HTERT RPE-1 (cell line): ENCODE measurements around the gene ZWILCH.
"Not testable (repeated sequence)": the region's sequence is repeated elsewhere in the genome, so short reads cannot be mapped to it uniquely, and the experiment has no call there.

ENCODE experiments used
- in situ Hi-C: fragments of 300-500 bp; cut with MboI; formaldehyde crosslinking; loops from 4 replicates; pipeline ENCODE4 v1.14.3; 2020; ENCODE audit warnings: low sequenced_read_pairs

ZWILCH gene

DNA sequence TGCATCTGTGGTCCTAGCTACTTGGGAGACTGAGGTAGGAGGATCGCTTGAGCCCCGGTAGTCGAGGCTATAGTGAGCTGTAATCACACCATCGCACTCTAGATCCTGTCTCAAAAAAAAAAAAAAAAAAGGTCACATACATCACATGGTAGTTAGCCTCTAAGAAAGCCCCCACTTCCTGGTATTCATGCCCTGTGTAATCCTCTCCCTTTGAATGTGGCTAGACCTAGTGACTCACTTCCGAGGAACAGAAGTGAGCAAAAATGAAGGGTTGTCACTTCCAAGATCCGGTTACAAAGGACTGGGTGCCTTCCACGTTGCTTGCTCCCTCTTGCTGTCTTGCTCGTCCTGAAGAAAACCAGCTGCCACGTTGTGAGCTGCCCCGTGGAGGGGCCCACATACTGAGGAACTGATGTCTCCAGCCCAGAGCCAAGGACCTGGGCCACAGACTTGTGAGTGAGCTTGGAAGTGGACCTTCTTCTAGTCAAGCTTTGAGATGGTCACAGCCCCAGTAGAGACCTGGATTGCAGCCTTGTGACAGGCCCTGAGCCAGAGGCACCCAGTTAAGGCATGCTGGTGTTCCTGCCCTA, 73.3 kb downstream of the ZWILCH start:
- in situ Hi-C loops, result no loop called here

DNA sequence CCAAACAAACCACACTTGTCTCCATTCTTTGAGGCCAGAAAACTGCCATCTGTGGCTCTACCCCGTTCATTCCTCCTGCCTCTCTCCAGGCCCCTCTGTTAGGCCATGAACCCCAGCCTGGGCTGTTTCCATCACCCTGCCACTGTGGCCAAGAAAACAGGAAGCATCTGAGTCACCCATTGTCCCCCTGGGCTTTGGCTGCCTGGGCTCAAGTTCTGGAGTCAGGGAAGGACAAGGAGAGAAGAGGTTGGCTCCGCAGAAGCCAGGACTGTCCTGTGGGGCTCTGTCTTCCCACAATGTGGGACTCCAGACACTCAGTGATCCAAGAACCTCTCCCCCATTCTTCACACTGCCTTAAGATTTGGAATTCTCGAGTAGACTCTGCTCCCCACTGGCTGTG, 75.5 kb downstream of the ZWILCH start:
- in situ Hi-C loops, result no loop called here

DNA sequence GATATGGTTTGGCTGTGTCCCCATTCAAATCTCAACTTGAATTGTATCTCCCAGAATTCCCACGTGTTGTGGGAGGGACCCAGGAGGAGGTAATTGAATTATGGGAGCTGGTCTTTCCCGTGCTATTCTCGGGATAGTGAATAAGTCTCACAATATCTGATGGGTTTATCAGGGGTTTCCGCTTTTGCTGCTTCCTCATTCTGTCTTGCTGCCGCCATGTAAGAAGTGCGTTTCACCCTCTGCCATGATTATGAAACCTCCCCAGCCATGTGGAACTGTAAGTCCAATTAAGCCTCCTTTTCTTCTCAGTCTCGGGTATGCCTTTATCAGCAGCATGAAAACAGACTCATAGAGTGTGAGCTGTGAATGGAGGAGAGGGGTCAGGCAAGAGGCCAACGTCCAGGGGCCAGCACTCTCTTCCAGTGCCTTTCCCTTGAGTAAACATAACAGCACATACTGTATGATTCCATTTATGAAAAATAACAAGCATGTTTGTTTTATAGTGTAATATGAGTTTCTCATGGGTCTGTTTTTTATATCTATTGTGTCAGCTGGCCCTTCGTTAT, 76.9 kb downstream of the ZWILCH start:
- in situ Hi-C loops, result no loop called here

DNA sequence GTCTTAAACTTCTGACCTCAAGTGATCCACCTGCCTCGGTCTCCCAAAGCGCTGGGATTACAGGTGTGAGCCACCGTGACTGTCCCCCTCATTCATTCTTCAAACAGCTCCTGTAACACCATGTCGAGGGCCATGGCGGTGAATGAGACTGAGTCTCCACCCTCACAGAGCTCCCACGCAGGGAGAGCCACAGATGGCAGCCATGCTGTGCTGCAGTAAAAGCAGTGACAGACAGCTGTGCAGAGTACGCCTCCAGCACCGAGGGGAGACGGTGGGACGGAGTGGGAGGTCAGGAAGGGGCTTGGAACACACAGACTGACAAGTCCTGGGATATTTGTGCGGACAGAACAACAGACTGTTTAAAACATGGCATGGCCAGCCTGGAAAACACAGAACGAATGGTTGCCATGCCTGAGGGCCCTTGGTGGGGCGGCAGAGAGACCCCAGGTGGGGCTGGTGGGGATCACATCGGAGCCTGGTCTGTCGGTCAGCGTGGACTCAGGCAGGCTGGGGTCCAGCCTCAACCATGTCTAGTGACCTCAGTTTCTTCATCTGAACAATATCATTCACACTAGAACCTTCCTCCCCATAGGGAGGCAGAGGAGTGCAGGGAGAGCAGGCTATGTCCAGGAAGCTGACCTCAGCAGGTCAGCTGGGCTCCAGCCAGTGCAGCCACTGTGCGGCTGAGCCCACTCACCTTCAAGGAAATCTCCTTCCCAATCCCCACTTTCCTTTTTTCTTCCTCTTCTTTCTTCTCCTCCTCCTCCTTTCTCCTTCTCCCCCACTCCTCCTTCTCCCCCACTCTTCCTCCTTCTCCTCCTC, 81.2 kb downstream of the ZWILCH start:
- in situ Hi-C loops, result no loop called here

DNA sequence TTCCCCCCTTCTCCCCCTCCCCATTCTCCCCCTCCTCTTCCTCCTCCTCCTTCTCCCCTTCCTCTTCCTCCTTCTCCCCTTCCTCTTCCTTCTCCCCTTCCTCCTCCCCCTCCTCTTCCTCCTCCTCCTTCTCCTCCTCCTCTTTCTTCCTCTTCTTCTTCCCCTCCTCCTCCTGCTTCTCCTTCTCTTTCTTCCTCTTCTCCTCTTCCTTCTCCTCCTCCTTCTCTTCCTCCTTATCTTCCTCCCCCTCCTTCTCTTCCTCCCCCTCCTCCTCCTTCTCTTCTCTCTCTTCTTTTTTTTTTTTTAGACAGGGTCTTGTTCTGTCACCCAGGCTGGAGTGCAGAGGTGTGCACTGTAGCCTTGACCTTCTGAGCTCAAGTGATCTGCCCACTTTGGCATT, 81.9 kb downstream of the ZWILCH start:
- in situ Hi-C loops, result no loop called here

DNA sequence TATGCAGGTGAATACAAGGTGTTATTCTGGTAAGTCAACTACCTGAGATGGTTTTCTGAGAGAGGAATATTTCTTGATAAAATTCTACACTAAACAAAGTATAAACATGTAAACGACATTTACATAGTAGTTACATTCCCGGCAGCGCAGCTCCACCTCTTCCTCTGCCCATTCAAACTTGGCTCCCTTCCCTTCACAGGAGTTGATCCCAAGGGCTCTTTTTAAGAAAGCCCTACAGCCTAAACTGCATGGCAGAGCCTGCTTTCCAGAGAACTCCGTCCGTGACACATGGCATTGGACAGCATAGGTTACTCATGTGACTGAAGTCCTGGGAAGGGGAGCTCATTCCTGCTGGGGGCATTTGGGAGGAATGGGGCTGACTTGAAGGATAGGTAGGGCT, 82.6 kb downstream of the ZWILCH start:
- in situ Hi-C loops, result no loop called here

DNA sequence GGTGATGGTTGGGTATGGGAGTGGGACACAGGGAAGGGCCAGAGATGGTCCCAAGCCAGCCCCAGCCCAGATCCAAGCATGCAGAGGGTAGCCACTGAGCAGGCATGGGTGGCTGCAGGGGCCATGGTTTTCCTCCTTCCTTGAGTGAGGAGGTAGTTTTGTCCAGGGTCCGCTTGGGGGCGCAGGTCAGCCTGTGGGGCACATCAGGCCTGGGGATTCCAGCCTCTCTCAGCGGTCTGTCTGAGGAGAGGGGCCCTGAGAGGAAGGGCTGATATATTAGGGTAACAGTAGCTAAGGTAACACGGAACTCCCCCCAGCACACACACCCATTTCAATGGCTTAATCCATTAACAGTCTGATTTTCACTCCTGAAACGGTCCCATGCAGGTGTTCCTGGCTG, 83.4 kb downstream of the ZWILCH start:
- in situ Hi-C loops, result no loop called here

DNA sequence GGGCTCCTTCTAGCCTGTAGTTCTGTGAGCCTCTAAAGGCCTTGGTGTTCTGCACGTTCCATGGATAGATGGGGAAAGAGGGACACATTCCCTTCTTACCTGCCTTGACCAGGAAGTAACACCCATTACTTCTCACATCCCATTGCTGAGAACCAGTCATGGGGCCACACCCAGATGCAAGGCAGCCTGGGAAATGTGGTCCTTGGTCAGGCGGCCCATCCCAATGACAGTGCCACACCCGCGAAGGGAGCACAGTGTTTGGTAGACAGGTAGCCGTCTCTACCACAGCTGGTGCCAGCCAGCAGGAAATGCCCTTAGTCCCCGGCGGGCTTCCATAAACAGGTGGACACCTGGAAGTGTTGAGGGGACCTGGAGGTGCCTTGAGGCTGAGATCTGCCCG, 83.8 kb downstream of the ZWILCH start:
- in situ Hi-C loops, result no loop called here

DNA sequence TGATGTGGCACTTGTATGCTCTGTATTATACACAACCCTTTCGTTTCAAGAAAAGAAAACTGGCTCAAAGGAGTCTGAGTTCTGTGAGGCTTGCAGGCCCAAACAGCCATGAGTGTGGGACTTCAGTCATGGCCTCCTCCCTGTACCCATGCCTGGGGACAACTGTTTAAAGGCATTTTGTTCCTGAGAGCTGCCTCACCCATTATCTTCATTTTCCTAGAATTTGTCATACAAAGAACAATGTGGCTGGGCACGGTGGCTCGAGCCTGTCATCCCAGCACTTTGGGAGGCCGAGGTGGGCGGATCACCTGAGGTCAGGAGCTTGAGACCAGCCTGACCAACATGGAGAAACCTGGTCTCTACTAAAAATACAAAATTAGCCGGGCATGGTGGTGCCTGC, 84.3 kb downstream of the ZWILCH start:
- in situ Hi-C loops, result not testable (repeated sequence)

DNA sequence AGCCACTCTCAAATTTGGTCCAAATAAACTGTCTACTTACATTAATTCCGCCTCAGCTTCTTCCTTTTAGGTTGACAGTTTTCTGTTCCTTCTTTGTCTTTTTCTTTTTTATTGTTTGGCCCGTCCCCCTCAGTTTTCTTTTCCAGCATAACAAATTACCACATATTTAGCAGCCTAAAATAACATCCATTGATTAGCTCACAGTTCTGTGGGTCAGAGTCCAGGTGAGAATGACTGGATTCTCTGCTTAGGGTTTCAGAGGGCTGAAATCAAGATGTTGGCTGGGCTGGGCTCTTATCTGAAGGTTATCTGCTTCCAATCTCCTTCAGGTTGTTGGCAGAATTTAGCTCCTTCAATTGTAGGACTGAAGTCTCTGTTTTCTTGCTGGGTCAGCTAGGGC, 85.3 kb downstream of the ZWILCH start:
- in situ Hi-C loops, result no loop called here

DNA sequence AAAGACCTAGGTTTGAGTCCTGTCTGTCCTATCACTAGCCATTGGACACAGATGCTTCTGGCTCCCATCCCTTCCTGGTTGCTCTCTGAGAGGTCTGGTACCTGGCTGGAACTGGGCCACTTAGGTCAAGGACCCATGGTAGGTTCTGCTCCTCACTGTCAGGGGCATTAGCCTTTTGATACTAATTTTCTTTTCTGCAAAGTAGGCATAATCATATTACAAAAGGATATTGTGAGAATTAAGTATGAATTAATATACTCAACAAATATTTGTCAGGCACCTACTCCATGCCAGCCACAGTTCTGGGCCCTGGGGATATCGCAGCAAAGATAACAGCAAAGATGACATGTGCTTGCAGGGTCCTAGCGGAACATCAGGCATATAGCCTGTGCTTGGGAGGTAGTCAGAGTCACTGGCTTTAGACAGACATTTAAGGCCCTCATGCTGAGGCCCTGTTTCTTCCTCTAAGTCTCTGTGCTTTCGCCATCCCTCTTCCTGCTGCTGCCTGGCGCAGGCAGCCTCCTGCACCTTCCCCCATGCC, 86.3 kb downstream of the ZWILCH start:
- in situ Hi-C loops, result no loop called here

DNA sequence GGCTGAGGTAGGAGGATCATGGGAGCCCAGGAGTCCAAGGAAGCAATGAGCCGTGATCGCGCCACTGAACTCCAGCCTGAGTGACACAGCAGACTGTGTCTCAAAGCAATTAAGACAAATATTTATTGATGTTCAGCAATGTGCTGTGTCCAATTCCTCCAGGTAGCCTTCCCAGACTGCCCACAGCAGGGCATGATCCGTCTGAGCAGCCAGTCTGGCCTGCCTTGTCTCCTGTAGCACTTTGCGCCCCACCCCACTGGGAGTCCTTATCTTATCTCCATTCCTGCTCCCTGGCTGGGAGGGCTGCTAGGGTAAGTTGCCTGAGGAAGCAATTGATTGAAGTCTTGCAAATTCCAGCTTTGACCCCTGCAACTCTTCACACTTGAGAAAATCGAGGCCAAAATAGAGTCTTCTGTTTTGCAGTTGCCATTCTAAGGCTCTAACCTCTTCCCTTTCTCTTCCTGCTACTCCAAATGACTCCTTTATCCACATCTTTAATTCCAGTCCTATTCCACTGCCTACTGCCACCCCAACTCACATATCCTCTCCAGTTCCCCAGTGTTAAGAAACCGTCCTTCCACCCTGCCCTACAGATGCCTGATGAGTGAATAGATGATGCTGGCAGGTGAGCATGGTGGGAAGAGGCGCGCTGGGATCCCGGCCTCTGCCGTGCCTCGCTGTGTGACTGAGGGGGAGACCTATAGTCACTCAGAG, 87.5 kb downstream of the ZWILCH start:
- in situ Hi-C loops, result no loop called here

DNA sequence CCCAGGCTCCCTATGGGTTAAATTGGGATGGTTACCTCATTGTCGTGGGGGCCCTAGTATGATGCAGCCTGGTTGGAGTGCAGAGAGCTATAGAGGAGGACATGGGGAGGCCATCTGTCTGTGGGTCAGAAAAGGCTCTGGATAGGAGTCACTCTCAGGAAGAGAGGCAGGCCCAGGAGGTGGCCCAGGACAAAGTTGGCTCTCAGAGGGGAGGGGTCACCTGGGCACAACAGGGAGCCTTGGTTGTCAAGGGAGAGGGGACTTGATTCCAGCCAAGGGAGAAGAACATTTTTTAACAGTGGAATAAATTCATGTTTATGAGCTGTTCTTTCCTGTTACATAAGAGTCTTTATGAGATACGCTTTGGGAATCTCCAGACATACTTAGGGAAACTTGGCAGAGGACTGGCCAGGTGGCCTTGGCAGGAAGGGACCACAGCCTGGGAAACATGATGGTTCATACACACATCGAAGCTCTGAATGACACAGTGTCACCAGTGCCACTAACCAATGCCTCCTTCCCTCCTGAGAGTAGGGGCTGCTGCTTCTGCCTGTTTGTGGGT, 88.2 kb downstream of the ZWILCH start:
- in situ Hi-C loops, result no loop called here

DNA sequence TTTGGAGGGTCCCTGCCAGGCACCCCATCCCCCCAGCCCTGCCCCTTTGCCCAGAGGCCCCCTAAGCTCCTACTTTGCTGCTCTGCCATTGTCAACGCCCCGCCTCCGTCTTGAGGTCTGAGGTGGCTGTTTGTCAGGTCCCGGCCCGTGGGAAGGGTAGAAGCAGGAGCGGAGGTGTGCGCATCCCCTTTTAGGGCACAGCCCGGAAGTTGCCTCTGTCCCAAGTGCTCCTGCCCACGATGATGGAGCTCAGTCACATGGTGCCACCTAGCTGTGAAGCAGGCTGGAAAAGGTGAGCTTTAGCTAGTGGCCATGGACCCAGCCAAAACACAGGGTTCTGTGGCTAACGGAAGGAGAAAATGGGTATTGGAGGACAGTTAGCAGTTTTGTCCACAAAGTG, 89.2 kb downstream of the ZWILCH start:
- in situ Hi-C loops, result no loop called here

DNA sequence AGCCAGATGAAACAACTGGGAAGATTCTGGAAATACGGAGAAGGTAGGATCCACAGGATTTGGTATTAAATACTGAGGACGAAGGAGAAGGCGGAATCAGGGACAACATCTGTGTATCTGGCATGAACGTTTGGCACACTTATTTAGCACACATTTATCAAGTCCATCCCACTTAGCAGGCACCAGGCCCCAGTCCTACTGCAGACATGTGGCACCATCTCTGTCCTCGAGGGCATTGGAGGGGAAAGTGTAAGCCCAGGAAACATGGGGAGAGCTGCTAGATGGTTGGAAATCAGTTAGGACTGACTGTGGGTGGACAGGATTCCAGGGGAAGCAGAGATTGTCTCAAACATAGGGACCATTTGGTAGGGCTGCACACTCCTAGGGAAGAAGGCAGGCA, 89.7 kb downstream of the ZWILCH start:
- in situ Hi-C loops, result no loop called here

DNA sequence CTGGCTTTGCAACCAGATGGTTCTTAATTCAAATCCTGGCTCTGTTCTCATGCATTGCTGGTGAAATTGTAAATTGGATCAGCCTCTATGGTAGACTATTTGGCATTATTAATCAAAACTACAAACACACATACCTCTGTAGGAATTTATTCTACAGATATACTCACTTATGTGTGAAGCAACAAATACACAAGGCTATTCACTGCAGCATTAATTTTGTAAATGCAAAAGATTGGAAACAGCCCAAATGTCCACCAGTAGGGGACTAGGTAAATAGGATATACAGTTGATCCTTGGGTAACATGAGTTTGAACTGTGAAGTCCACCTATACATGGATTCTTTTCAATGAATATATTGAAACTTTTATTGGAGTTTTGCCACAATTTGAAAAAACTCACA, 90.2 kb downstream of the ZWILCH start:
- in situ Hi-C loops, result no loop called here

DNA sequence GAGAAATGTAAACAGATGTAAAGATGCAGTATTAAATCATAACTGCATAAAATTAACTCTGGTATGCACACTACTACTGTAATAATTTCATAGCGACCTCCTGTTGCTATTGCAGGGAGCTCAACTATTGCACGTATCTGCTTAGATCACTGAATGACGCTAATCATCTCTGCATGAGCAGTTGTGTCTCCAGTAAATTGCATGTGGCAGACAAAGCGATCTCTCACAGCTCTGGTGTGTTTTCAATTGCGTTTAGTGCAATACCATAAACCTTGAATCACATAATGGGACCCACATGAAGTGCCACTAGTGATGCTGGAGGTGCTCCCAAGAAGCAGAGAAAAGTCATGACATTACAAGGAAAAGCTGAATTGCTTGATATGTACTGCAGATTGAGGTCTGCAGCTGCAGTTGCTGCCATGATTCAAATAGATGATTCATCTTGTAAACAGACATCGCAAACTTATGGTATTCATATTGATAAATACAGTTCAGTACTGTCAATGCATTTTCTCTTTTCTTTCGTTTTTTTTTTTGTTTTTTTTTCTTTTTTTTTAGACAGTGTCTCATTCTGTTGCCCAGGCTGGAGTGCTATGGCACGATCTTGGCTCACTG, 90.9 kb downstream of the ZWILCH start:
- in situ Hi-C loops, result no loop called here

DNA sequence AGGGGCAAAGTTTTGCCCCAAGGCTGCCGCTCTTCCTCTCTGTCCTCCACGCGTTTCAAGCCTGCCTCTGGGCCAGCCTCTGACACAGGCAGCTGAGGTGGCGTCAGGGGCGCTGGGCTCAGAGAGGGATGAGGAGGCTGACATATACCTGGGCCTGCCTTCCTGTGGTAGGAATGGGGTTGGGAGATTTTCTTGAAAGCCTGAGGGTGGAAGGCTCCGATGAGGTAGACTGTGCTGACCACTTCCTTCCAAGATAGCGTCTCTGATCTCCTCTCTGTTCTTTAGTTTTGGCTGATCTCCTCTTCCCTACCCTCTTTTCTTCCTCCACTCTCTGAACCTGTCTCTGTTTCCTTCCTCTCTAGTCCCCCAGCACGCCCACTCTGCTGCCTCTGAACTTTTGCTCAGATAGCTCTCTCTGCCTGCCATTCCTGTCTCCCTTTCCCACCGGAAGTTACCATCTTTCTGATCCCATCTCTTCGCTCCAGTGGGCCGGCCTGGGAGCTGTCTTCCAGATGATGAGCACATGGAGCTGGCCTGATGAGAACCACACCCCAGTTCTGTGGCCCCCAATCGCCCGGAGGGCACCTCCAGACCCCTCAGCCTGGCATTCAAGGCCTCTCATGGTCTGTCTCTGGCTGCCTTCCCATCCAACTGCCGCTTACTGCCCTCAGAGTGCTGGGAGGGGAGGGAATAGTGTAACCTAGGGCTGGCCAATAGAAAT, 93.1 kb downstream of the ZWILCH start:
- in situ Hi-C loops, result no loop called here
